NT2/D1 (cell line): ENCODE measurements around the gene MYNN.

Experiments
- SUZ12 ChIP-seq: IDR thresholded peaks from 2 replicates; pipeline ENCODE4 v1.6.1; 2011; ENCODE audit not compliant: insufficient read length, insufficient read depth; ENCODE audit errors: extremely low read depth
- YY1 ChIP-seq: IDR thresholded peaks from 2 replicates; pipeline ENCODE4 v1.6.1; 2011; ENCODE audit not compliant: insufficient read length, insufficient read depth
- ZNF274 ChIP-seq: IDR thresholded peaks from 2 replicates; pipeline ENCODE4 v1.6.1; 2011; ENCODE audit warnings: mild to moderate bottlenecking, low read depth, low read length

DNA sequence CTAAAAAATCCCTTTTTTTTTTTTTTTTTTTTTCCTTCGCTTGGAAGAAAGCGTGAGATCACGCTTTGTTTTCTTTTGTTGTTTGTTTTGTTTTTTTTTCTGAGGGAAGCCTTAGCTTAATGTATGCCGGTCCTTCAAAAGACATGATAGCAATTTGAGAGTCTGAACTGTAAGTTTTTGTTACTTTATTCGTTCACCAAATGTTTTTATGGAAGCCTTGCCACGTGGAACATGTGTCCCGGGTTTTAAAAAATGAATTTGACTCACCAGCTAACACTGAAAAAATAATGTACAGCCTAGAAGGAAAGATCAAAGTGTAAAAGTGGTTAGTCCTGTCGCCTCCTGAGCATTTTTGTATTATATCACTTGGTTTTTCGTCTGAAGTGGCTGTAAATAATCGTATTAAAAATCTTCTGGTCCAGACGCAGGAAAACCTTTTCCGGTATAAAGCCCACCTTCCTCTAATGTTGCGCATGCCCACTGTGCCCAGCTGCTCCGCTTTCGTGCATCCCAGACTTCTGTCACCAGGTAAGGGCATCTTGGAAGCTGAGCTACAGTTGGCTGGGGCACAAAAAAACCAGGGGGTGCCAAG is 795 bp upstream of the MYNN start:
- TF ChIP-seq YY1 (no peak), ZNF274 (no peak), SUZ12 (no peak)
